ENCODE measurements around the gene FAM221B.

DNA sequence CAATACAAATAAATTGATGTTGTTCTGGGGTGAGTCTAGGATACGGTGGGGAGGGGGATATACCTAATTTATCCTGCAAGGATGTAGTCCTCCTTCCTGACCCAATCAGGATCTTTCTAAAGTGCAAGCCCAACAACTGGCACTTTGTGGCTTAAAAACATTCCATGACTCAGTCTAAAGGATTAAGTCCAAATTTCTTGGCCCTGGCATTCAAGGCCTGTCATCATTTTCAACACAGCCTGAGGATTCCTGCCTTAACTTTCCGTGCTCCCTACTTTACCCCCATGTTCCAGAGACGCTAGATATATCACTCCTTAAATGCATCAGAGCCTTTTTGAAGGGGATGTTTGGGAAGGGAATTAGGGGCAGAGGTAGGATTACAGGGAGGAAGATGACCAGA lies 1.0 kb downstream of the FAM221B start:
- TF ChIP-seq, protein P1, sequence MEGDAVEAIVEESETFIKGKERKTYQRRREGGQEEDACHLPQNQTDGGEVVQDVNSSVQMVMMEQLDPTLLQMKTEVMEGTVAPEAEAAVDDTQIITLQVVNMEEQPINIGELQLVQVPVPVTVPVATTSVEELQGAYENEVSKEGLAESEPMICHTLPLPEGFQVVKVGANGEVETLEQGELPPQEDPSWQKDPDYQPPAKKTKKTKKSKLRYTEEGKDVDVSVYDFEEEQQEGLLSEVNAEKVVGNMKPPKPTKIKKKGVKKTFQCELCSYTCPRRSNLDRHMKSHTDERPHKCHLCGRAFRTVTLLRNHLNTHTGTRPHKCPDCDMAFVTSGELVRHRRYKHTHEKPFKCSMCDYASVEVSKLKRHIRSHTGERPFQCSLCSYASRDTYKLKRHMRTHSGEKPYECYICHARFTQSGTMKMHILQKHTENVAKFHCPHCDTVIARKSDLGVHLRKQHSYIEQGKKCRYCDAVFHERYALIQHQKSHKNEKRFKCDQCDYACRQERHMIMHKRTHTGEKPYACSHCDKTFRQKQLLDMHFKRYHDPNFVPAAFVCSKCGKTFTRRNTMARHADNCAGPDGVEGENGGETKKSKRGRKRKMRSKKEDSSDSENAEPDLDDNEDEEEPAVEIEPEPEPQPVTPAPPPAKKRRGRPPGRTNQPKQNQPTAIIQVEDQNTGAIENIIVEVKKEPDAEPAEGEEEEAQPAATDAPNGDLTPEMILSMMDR (IDR thresholded peaks at IDR 0.05), result no peak
- no peak for TF ChIP-seq POLR2A (IDR thresholded peaks at IDR 0.05)

All from Peyer's patch (tissue), 4 donors.